HFF-Myc (cell line): ENCODE data around the gene TRAP1.

Experiments
- DNase-seq: peaks from one replicate; pipeline ENCODE4 v3.0.0-alpha.2; 2011; ENCODE audit warnings: low read depth; ENCODE audit errors: extremely low read depth
- H3K4me3 ChIP-seq: replicated peaks from 2 replicates; pipeline ENCODE4 v1.5.1; 2011; ENCODE audit warnings: low read depth, mild to moderate bottlenecking, control low read depth, low read length
- CTCF ChIP-seq: IDR thresholded peaks from 2 replicates; pipeline ENCODE4 v1.5.1; 2012; ENCODE audit warnings: mild to moderate bottlenecking, low read depth, low read length, control low read depth; ENCODE audit errors: missing control alignments

TRAP1 gene

DNA sequence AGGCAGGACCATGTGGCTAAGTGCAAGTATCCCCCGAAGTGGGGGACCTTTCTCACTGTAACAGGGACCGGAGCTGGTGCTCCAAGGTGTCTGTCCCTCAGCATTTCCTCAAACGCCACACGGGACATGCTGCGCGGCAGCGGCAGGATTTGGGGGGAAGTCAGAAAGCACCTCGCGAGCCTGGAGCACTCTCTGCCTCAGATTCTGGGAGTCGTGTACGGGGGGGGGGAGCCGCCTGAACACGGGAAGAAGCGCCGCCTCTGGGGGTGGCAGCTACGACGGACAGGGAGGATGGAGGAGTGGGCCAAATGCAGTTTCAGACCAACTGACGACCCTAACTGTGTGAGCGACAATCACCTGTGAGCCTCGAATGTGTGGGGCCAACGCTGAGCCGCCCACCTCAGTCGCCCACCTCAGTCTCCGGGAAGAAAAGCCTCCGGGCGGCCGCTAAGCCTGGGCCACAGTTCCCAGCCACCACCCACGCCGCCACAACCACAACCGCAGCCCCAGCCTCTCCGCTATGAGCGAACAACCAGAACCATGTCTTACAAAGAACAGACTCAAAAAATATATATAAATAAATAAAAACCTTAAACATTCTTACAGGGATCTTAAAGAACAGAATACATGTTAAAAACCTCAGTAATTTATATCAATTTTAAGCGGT is 8.8 kb upstream of the TRAP1 start:
- no peak overlapping the region for H3K4me3 ChIP-seq
- DNase-seq: no peak

DNA sequence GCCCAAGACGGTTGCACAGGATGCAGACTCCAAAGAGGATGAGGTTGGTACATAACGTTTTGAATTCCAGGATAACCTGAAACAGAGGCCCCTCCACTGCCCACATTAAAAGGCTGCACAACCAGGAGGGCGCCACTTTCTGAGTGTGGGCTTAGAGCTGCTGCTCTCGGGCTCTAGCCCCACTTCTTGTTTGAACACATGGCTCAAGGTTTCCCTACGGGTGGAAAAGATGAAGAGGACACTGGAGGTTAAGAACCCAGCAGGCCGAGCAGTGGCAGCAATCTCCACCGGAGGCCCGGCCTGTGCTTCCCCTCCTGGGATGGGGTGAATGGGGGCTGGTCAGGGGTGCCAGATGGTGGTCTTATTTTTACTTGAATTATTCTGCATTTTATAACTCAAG is 8.0 kb upstream of the TRAP1 start:
- no peak overlapping the region for H3K4me3 ChIP-seq
- no peak for TF ChIP-seq CTCF
- DNase-seq: no peak

More for the DNA sequence above, 8.8 kb upstream of the TRAP1 start:
- TF ChIP-seq CTCF: no peak

DNA sequence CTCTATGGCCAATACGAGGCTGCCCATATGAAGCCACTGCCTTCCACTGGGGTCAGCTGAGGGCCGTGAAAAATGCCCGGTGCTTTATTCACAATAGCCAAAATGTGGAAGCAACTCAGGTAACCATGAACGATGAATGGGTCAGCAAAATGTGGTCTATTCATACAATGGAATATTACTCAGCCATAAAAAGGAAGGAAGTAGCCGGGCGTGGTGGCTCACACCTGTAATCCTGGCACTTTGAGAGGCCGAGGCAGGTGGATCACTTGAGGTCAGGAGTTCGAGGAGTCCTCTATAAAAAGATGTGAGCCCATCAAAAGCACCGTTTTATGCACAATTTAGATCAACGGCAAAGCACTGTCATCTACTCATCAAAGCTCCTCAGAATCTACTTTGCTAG is 5.2 kb upstream of the TRAP1 start:
- no peak for TF ChIP-seq CTCF
- no peak for DNase-seq
- no peak overlapping the region for H3K4me3 ChIP-seq

GRCh38 chr16:3720418-3720817 is 3.1 kb upstream of the TRAP1 start:
- no peak for TF ChIP-seq CTCF
- no peak for DNase-seq
- no peak overlapping the region for H3K4me3 ChIP-seq

- no peak for TF ChIP-seq CTCF
- H3K4me3 ChIP-seq: no peak overlapping the region
- DNase-seq: no peak
Measured at GRCh38 chr16:3718628-3719027, 1.3 kb upstream of the TRAP1 start.

- DNase-seq: no peak
- TF ChIP-seq CTCF: no peak
- peak overlapping the region; percentile 99 for H3K4me3 ChIP-seq
Measured at GRCh38 chr16:3718019-3718391, 681 bp upstream of the TRAP1 start.

GRCh38 chr16:3716831-3717234 is 491 bp downstream of the TRAP1 start:
- no peak for DNase-seq
- TF ChIP-seq CTCF: no peak
- peak overlapping the region; percentile 99 for H3K4me3 ChIP-seq
